Activated CD4-positive, alpha-beta memory T cell treated with anti-CD3 and anti-CD28 coated beads for 36 hours (primary cell): ENCODE results near the gene G6PC3. TPM values are rescaled to one million over a fixed set of nuclear protein-coding genes. Genes with fewer than 3 reads are reported as not detected.
"Not testable (repeated sequence)": the region's sequence is repeated elsewhere in the genome, so short reads cannot be mapped to it uniquely, and the experiment has no call there.

Source experiments
- CTCF ChIA-PET: fragments of 350-600 bp; sonication (Branson Sonifier 250); formaldehyde crosslinking; loops from one replicate; lab custom pipeline; 2021; ENCODE audit warnings: antibody characterized with exemption, inconsistent platforms; lab: Charles Lee
- POLR2A ChIA-PET: fragments of 350-600 bp; sonication (Branson Sonifier 250); formaldehyde crosslinking; loops from one replicate; lab custom pipeline; 2021; ENCODE audit warnings: antibody characterized with exemption; lab: Charles Lee
- DNase-seq: peaks from one replicate; pipeline ENCODE4 v3.0.0-alpha.2; 2020
- H3K27ac Mint-ChIP-seq: one replicate; pipeline ENCODE4 v1.8.0; 2021; ENCODE audit warnings: mixed read lengths
- H3K27me3 Mint-ChIP-seq: one replicate; pipeline ENCODE4 v1.8.0; 2021; ENCODE audit warnings: mixed read lengths
- H3K36me3 Mint-ChIP-seq: one replicate; pipeline ENCODE4 v1.8.0; 2021; ENCODE audit warnings: mixed read lengths
- H3K4me1 Mint-ChIP-seq: one replicate; pipeline ENCODE4 v1.8.0; 2021; ENCODE audit warnings: low read depth, mixed read lengths
- H3K4me3 Mint-ChIP-seq: one replicate; pipeline ENCODE4 v1.8.0; 2021; ENCODE audit warnings: mild to moderate bottlenecking, mixed read lengths
- H3K9me3 Mint-ChIP-seq: one replicate; pipeline ENCODE4 v1.8.0; 2021; ENCODE audit warnings: mixed read lengths
- intact Hi-C: fragments of 100-400 bp; cut with micrococcal nuclease; formaldehyde crosslinking; loops from one replicate; pipeline ENCODE4 v1.15.1; 2023
- total RNA-seq, 2 experiments: library from RNA; stranded (reverse); gene quantifications; one replicate each; pipeline ENCODE4 v1.2.3, GENCODE V29; 2021

G6PC3 gene
- total RNA-seq, 2 experiments from 2014 or later, result 20.7 to 21.9 TPM

DNA sequence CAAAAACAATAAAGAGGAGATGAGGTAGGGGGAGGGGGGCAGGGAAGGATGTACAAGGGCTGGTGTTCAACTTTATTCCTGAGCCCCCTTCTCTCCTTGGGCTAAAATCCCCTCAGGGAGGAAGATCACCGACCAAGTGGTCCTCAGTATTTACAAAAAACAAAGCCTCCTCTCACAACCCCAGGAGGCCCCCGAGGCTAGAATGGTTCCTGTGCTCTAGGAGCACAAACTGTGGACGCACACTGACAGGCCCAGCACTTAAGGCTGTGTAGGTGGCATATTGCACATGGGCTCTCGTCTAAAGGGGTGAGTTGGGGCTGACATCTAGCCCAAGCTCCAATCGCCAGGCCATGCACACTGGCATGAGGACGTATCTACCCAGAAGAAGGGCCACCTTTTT lies 31.3 kb downstream of the G6PC3 start:
- H3K4me3 Mint-ChIP-seq, H3K27ac Mint-ChIP-seq, intact Hi-C loops, DNase-seq, H3K4me1 Mint-ChIP-seq, H3K27me3 Mint-ChIP-seq, H3K9me3 Mint-ChIP-seq, H3K36me3 Mint-ChIP-seq: not testable (repeated sequence)
- ChIA-PET CTCF (interaction anchor here (1.0 kb wide), 1 partner anchor 19 kb away, joined by 3 read pairs; no protein-coding TSS in a partner anchor), POLR2A (interaction anchor here (0.6 kb wide), 1 partner anchor 87 kb away, joined by 5 read pairs; no protein-coding TSS in a partner anchor)

DNA sequence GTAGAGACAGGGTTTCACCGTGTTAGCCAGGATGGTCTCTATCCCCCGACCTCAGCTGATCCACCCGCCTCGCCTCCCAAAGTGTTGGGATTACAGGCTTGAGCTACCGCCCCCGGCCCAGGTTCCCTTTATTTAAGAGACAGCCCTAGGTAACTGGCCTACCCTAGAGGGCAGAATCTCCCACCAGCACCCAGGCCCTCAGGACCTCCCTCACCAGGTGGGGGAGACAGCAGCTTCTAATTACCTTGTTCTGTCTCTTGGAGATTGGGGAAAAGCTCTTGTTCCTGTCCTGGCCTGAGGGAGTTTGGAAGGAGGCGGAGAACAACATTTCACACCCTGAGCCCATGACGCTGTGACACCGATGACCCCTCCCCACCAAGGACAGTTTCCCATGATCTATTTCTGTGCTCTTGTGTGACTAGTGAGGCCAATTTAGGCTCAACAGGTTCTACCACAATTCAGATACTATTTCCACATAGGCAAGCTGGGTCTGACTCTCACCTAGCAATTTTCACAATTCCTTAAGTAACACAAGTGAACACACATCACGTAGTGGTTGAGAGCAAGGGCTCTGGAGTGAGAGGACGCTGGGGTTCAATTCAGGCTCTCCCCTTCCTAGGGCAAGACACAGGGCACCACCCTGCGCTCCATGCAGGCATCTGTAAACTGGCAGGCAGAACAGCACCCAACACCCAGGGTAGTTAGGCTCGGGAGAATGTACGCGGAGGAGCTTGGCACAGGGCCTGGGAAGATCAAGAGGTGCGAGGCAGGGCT lies 32.5 kb downstream of the G6PC3 start:
- H3K4me3 Mint-ChIP-seq, result no peak overlapping the region
- H3K36me3 Mint-ChIP-seq, result no peaks in the 10 kb centered on the region
- H3K27ac Mint-ChIP-seq, result no peak overlapping the region
- DNase-seq, result no peak
- no peaks in the 10 kb centered on the region for H3K27me3 Mint-ChIP-seq
- H3K9me3 Mint-ChIP-seq, result no peaks in the 10 kb centered on the region
- POLR2A ChIA-PET, result no interaction called here
- CTCF ChIA-PET, result interaction anchor here (0.8 to 1.2 kb wide), 2 partner anchors 21 to 159 kb away, joined by 3 read pairs; partner anchors contain the start of gene HDAC5
- intact Hi-C loops, result no loop called here
- no peaks in the 10 kb centered on the region for H3K4me1 Mint-ChIP-seq

- H3K4me1 Mint-ChIP-seq, result no peaks in the 10 kb centered on the region
- no peaks in the 10 kb centered on the region for H3K27me3 Mint-ChIP-seq
- intact Hi-C loops, result no loop called here
- no peaks in the 10 kb centered on the region for H3K9me3 Mint-ChIP-seq
- POLR2A ChIA-PET, result no interaction called here
- H3K4me3 Mint-ChIP-seq, result no peak overlapping the region
- DNase-seq, result no peak
- H3K27ac Mint-ChIP-seq, result no peak overlapping the region
- H3K36me3 Mint-ChIP-seq, result no peaks in the 10 kb centered on the region
- CTCF ChIA-PET, result interaction anchor here (1.2 kb wide), 1 partner anchor 10 kb away, joined by 4 read pairs; no protein-coding TSS in a partner anchor
These were observed 34.9 kb downstream of the G6PC3 start for GRCh38 chr17:44105483-44105882.

DNA sequence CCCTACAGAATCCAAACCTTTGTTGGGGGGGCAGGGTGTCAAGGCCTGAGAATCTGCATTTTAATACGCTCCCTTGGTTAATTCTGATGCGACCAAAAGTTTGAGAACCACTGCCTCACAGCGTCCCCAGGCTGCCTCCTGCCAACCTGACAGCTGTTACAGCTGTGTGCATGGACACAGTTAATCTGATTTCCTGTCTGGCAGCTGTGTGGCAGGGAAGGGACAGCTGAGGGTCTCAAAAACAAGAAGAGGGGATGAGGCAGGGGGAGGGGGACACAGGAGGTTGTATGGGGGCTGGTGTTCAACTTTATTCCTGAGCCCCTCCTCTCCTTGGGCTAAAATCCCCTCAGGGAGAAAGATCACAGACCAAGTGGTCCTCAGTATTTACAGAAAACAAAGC lies 35.4 kb downstream of the G6PC3 start:
- CTCF ChIA-PET, result interaction anchor here (1.2 to 1.3 kb wide), 2 partner anchors 10 kb away, joined by 4 to 5 read pairs; no protein-coding TSS in a partner anchor
- intact Hi-C loops, result no loop called here
- no peak overlapping the region for H3K4me3 Mint-ChIP-seq
- DNase-seq, result no peak
- no peaks in the 10 kb centered on the region for H3K9me3 Mint-ChIP-seq
- H3K4me1 Mint-ChIP-seq, result no peaks in the 10 kb centered on the region
- no peaks in the 10 kb centered on the region for H3K27me3 Mint-ChIP-seq
- POLR2A ChIA-PET, result no interaction called here
- no peaks in the 10 kb centered on the region for H3K36me3 Mint-ChIP-seq
- no peak overlapping the region for H3K27ac Mint-ChIP-seq

DNA sequence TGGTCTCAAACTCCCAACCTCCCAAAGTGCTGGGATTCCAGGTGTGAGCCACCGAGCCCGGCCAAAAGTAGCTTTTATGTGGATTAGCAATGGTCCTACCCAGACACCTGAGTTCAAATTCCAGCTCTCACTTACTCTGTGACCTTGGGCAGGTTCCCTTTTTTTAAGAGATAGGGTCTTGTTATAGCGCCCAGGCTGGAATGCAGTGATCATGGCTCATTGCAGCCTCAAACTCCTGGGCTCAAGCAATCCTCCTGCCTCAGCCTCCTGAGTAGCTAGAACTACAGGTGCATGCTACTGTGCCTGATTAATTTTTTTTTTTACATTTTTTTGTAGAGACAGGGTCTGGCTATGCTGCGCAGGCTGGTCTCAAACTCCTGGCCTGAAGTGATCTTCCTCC lies 36.3 kb downstream of the G6PC3 start:
- intact Hi-C loops, result no loop called here
- Mint-ChIP-seq H3K4me3 (no peak overlapping the region), H3K27ac (no peak overlapping the region), H3K4me1 (peaks cover 5% of the 10 kb centered on the region), H3K36me3 (no peaks in the 10 kb centered on the region), H3K9me3 (no peaks in the 10 kb centered on the region), H3K27me3 (no peaks in the 10 kb centered on the region)
- CTCF ChIA-PET, result interaction anchor here (1.3 kb wide), 1 partner anchor 9 kb away, joined by 5 read pairs; no protein-coding TSS in a partner anchor
- no peak for DNase-seq
- POLR2A ChIA-PET, result no interaction called here

GRCh38 chr17:44108440-44109311 lies 38.1 kb downstream of the G6PC3 start:
- intact Hi-C loops, result no loop called here
- Mint-ChIP-seq H3K9me3 (no peaks in the 10 kb centered on the region), H3K36me3 (no peaks in the 10 kb centered on the region), H3K4me3 (no peak overlapping the region), H3K27me3 (no peaks in the 10 kb centered on the region), H3K27ac (no peak overlapping the region), H3K4me1 (peaks cover 15% of the 10 kb centered on the region)
- no peak for DNase-seq
- CTCF ChIA-PET, result no interaction called here
- POLR2A ChIA-PET, result no interaction called here

DNA sequence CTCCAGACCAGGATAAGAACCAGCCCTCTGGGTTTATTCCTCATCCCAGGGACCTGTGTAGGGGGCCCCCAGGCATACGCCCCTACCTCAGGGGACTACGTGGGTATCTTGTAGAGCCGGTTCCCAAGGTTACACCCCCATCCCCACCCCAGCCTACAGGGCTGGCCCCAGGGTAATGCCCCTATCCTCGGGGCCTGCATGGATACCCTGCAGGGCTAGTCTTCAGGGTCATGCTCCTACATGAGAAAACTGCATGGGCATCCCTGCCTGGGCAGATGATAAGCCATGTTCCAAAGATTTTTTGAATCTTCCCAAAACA lies 38.7 kb downstream of the G6PC3 start:
- H3K36me3 Mint-ChIP-seq, result no peaks in the 10 kb centered on the region
- no peaks in the 10 kb centered on the region for H3K27me3 Mint-ChIP-seq
- peaks cover 15% of the 10 kb centered on the region for H3K4me1 Mint-ChIP-seq
- intact Hi-C loops, result no loop called here
- ChIA-PET CTCF (no interaction called here), POLR2A (no interaction called here)
- no peaks in the 10 kb centered on the region for H3K9me3 Mint-ChIP-seq
- DNase-seq, result no peak
- H3K4me3 Mint-ChIP-seq, result no peak overlapping the region
- H3K27ac Mint-ChIP-seq, result no peak overlapping the region

DNA sequence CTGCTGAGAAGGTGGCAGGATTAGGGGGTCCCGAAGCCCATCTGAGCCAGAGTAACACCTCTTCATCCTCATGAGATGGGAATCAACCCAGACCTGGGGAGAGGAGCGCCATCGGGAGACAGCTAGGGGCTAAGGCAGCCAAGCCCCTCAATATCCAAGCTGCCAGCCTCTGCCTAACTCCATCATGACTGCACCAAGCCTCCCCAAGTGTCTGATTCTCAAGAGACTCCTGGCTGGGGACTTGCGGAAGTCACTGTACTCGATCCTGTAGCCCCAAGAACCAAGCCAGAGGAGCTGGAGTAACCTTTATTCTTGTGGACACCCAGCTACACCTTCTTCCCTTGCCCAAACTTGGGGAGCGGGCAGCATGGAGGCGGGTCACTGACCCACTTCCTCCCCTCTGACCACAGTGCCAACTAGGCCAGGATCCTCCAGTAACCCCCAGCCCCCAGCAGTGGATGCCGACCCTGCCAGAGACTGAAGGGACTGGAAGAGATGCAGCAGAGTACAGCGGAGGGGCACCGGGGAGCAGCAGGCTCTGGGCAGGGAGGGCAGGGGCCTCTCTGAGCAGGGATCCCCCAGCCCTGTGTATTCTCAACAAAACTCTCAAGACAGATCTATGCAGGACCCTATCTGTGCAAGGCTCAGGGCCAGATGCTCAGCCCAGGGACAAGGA lies 39.6 kb downstream of the G6PC3 start:
- H3K4me3 Mint-ChIP-seq, result no peak overlapping the region
- no peak overlapping the region for H3K27ac Mint-ChIP-seq
- H3K27me3 Mint-ChIP-seq, result no peaks in the 10 kb centered on the region
- H3K9me3 Mint-ChIP-seq, result no peaks in the 10 kb centered on the region
- peaks cover 15% of the 10 kb centered on the region for H3K4me1 Mint-ChIP-seq
- DNase-seq, result no peak
- no peaks in the 10 kb centered on the region for H3K36me3 Mint-ChIP-seq
- intact Hi-C loops, result no loop called here
- ChIA-PET POLR2A (no interaction called here), CTCF (no interaction called here)

GRCh38 chr17:44110823-44111633 lies 40.5 kb downstream of the G6PC3 start:
- intact Hi-C loops, result no loop called here
- CTCF ChIA-PET, result interaction anchor here (1.1 kb wide), 2 partner anchors 27 to 40 kb away, joined by 3 to 4 read pairs; no protein-coding TSS in a partner anchor
- peak; percentile 64 for DNase-seq
- H3K27ac Mint-ChIP-seq, result no peak overlapping the region
- H3K36me3 Mint-ChIP-seq, result no peaks in the 10 kb centered on the region
- peaks cover 15% of the 10 kb centered on the region for H3K4me1 Mint-ChIP-seq
- H3K9me3 Mint-ChIP-seq, result no peaks in the 10 kb centered on the region
- POLR2A ChIA-PET, result interaction anchor here (0.9 kb wide), 1 partner anchor 11 kb away, joined by 3 read pairs; no protein-coding TSS in a partner anchor
- no peaks in the 10 kb centered on the region for H3K27me3 Mint-ChIP-seq
- no peak overlapping the region for H3K4me3 Mint-ChIP-seq

- no peak overlapping the region for H3K27ac Mint-ChIP-seq
- no peaks in the 10 kb centered on the region for H3K9me3 Mint-ChIP-seq
- no peaks in the 10 kb centered on the region for H3K36me3 Mint-ChIP-seq
- ChIA-PET POLR2A (interaction anchor here (1.5 kb wide), 1 partner anchor 12 kb away, joined by 3 read pairs; the partner anchor contains the start of gene HDAC5), CTCF (interaction anchor here (1.1 kb wide), 2 partner anchors 28 to 39 kb away, joined by 3 to 4 read pairs; no protein-coding TSS in a partner anchor)
- intact Hi-C loops, result no loop called here
- peaks cover 15% of the 10 kb centered on the region for H3K4me1 Mint-ChIP-seq
- H3K4me3 Mint-ChIP-seq, result no peak overlapping the region
- no peak for DNase-seq
- no peaks in the 10 kb centered on the region for H3K27me3 Mint-ChIP-seq
These were observed 41.2 kb downstream of the G6PC3 start for GRCh38 chr17:44111777-44112176.
